T47D (cell line): Measurements from ENCODE around the gene EIF2B1.
A peak's percentile ranks its signal among the peaks of the same experiment; 100 is the strongest.

Experiments used
- DNase-seq, 2 experiments: peaks; one replicate each; pipeline versions ENCODE4 v3.0.0 to v3.0.0-alpha.2; 2011 to 2012; ENCODE audit warnings: low read depth in 1 of 2, low spot score in 1 of 2
- JUND ChIP-seq: IDR thresholded peaks from 2 replicates; pipeline ENCODE4 v1.6.1; 2012; ENCODE audit warnings: low read depth
- in situ Hi-C: cut with HindIII; loops from 2 replicates; pipeline ENCODE4 v1.10.0; 2016; ENCODE audit warnings: low sequenced_read_pairs, low pct_unique_long_range_greater_than_20kb

The EIF2B1 gene

GRCh38 chr12:123633379-123634141 lies at the start of gene EIF2B1, which contains the start of gene GTF2H3:
TSS of gene EIF2B1 (minus strand) at chr12:123633686. CDS start at chr12:123633557, 129 bp downstream.
TSS of gene GTF2H3 (plus strand) at chr12:123633829. CDS start at chr12:123633860, 31 bp downstream.
- no peak for TF ChIP-seq JUND
- in situ Hi-C loops, result no loop called here
- DNase-seq, result peak; percentile 99

- no peak for TF ChIP-seq JUND
- in situ Hi-C loops, result no loop called here
- DNase-seq, result no peak
Measured at GRCh38 chr12:123681605-123682004, 48.1 kb upstream of the EIF2B1 start.

GRCh38 chr12:123678981-123679380 lies 45.5 kb upstream of the EIF2B1 start:
- no peak for DNase-seq
- in situ Hi-C loops, result no loop called here
- TF ChIP-seq JUND, result no peak

DNA sequence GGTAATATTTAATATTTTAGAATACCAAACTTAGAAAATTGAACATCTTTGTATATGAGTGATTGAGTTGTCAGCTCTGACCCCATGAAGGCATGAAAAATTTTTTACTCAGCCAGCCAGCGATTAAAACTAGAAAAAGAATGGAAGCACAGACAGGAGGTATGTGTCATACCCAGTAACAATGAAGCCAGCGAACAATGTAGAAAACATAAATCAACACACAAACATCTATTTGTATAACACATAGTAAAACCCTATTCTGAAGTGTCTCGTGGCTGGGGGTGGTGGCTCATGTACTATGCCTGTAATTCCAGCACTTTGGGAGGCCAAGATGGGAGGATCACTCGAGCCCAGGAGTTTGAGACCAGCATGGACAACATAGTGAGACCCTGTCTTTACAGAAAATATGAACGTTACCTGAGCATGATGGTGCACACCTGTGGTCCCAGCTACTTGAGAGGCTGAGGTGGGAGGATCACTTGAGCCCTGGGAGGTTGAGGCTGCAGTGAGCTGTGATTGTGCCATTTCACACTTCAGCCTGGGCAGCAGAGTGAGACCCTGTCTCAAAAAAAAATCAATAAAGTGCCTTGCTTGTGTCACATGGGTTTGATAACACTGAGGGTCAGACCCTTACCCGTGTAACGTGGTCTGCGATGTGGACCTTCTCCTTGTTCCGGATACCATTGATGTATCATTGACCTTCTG lies 43.3 kb upstream of the EIF2B1 start:
- no peak for TF ChIP-seq JUND
- in situ Hi-C loops, result no loop called here
- DNase-seq, result no peak

DNA sequence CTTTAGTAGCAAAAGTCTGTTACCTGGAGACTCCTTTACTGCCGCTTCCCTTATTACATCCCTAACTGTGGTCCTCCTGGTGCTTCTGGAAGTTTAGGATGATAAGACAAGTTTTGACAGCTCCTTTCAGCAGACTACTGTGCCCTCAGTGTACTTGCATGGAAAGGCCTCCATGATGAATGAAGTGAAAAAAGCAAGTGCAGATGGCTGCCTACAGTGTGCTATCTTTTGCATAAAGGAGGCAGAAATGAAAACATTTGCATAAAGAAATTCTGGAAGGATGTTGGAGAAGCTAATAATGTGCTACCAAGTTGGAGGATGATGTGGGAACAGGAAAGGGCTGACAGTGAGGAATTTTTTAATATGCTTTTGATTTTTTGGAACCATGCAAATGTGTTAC lies 42.0 kb upstream of the EIF2B1 start:
- in situ Hi-C loops, result no loop called here
- DNase-seq, result no peak
- no peak for TF ChIP-seq JUND

- in situ Hi-C loops, result no loop called here
- no peak for DNase-seq
- TF ChIP-seq JUND, result no peak
Measured at GRCh38 chr12:123671876-123672275, 38.4 kb upstream of the EIF2B1 start.

- no peak for TF ChIP-seq JUND
- peak; percentile 95 to 99 for DNase-seq
- in situ Hi-C loops, result no loop called here
Measured at GRCh38 chr12:123670882-123671728, 37.6 kb upstream of the EIF2B1 start, which contains the start of gene TCTN2. TSS of gene TCTN2 (plus strand) at chr12:123671113. CDS start at chr12:123671241, 128 bp downstream.

DNA sequence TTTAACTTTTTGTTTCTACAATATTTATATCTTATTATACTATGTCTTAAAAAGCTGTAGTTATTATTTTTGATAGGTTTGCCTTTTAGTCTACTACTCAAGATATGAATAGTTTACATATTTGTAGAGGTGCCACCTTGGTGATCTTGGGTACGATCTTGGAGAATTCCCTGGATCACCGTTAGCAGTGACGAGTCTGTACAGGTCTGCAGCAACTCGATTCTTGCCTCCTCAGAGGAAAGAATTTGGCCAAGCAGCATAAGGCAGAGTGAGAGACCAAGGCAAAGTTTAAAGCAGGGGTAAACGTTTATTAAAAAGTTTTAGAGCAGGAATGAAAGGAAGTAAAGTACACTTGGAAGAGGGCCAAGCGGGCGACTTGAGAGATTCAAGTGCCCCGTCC lies 34.3 kb upstream of the EIF2B1 start:
- in situ Hi-C loops, result no loop called here
- DNase-seq, result no peak
- no peak for TF ChIP-seq JUND

DNA sequence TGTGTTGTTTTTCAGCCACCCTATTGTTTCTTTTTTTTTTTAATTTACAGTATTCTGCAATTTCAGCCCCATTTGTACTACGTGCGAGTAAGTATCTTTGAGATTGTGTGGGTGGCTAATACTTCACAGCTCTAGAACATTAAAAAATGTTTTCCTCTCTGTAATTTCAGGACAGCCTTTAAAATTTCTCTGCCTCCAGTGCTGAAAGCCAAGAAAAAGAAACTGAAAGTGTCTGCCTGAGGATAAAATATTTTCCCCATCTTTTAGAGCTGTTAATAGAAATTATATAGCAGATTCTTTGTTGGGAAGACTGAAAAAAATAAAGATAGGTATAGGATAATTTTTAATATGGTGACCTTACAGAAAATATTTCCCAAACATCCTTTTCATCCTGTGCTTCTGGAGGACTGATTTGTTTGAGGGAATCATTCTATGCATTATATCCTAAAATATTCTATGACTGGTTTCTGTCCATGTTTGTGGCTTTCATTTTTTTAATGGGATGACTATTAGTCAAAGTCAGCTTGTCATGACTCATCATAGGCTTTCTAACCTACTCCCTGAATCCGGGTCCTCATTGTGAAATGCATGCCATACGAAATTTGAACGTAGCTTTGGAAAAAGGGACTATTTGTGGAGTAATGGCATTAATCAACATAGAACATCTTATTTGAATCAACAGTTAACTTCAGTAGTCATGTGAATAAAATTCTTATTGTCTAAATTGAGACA lies 26.7 kb upstream of the EIF2B1 start:
- TF ChIP-seq JUND, result no peak
- in situ Hi-C loops, result no loop called here
- no peak for DNase-seq

- DNase-seq, result no peak
- TF ChIP-seq JUND, result no peak
- in situ Hi-C loops, result no loop called here
Measured at GRCh38 chr12:123657211-123657610, 23.7 kb upstream of the EIF2B1 start.

GRCh38 chr12:123656392-123656791 lies 22.9 kb upstream of the EIF2B1 start:
- DNase-seq, result no peak
- in situ Hi-C loops, result no loop called here
- no peak for TF ChIP-seq JUND

GRCh38 chr12:123655420-123655819 lies 21.9 kb upstream of the EIF2B1 start:
- TF ChIP-seq JUND, result no peak
- no peak for DNase-seq
- in situ Hi-C loops, result no loop called here
